ENCODE results near the gene SMIM44.

Gene SMIM44

DNA sequence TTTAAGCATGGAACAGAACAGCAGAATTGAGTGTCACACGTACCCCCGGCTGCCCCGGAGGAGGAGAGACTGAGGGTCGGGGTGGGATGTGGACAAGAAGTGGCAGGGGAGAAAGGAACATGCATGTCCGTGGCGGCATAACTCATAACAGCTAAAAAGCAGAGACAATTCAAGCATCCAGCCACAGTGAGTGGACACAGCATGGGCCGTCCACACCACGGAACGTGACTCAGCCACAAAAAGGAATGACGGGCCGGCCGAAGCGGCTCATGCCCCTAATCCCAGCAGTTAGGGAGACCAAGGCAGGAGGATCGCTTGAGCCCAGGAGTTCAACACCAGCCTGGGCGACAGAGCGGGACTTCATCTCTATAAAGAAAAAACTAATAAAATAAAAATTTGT is 9.7 kb upstream of the SMIM44 start:
- H4K20me1 ChIP-seq (ENCODE audit: low read depth, low read length): no peaks in the 10 kb centered on the region
- H2AFZ ChIP-seq (ENCODE audit: low read depth, low read length, severe bottlenecking): no peak overlapping the region
- H3K9me2 ChIP-seq (replicated peaks; ENCODE audit: insufficient read depth, low read length): no peaks in the 10 kb centered on the region
- TF ChIP-seq EZH2phosphoT487 (conservative IDR thresholded peaks at IDR 0.05; ENCODE audit: low read length) (no peak), CTCF (IDR thresholded peaks at IDR 0.05; ENCODE audit: insufficient read depth, low read length, poor library complexity, severe bottlenecking) (no peak)
- no peak overlapping the region for H3K9ac ChIP-seq (ENCODE audit: low read length)
- no peak overlapping the region for H3K4me3 ChIP-seq (ENCODE audit: insufficient read depth, low read length, poor library complexity, severe bottlenecking)
- peaks cover 12% of the 10 kb centered on the region for H3K79me2 ChIP-seq (ENCODE audit: insufficient read depth, low read length)
- no peaks in the 10 kb centered on the region for H3K9me3 ChIP-seq (ENCODE audit: insufficient read depth, low read length)
- no peak overlapping the region for H3K27ac ChIP-seq (ENCODE audit: low read depth, low read length)
- no peaks in the 10 kb centered on the region for H3K27me3 ChIP-seq (ENCODE audit: low read length)
- H3K36me3 ChIP-seq (ENCODE audit: low read length): no peaks in the 10 kb centered on the region
- no peak overlapping the region for H3K4me2 ChIP-seq (ENCODE audit: low read depth, low read length, poor library complexity, severe bottlenecking)
- H3F3A ChIP-seq (ENCODE audit: insufficient read depth): no peaks in the 10 kb centered on the region

DNA sequence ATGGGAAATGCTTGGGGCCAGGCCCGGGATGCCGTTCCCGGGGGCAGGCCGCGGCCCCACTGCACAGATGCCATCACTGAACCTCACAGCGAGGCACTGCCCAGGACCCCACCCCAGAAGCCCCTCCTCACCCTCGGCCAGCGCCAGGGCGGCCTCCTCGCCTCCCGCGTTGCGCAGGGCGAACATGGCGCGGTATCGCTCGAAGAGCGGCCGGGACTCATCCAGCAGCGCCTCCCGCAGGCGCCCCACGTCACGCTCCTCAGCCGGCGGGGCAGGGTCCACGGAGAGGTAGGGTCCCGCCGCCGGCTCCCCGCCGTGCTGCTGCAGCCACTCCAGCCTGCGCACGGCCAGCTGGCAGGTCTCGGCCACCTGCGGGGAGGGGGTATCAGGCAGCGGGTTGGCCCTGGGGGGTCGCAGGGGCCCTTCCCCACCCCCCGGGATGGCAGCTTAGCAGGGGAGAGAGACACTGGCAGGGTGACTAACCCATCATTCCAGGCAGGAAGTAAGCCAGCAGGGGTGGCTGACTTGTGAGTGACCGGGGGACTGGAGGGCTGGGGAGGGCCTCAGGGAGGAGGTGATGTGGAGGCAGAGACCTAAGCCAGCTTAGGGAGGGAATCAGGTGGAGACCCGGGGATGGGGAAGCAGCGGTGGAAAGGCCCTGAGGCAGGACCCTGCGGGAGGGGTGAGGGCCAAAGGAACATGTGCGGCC is 9.0 kb upstream of the SMIM44 start:
- Histone ChIP-seq H4K20me1 (ENCODE audit: low read depth, low read length) (no peaks in the 10 kb centered on the region), H3K4me2 (ENCODE audit: low read depth, low read length, poor library complexity, severe bottlenecking) (no peak overlapping the region), H3K79me2 (ENCODE audit: insufficient read depth, low read length) (peaks cover 5% of the 10 kb centered on the region; the same call in 1 of the 2 replicates), H3K4me3 (ENCODE audit: insufficient read depth, low read length, poor library complexity, severe bottlenecking) (no peak overlapping the region), H3K9ac (ENCODE audit: low read length) (no peak overlapping the region), H3K27ac (ENCODE audit: low read depth, low read length) (no peak overlapping the region), H2AFZ (ENCODE audit: low read depth, low read length, severe bottlenecking) (no peak overlapping the region), H3K36me3 (ENCODE audit: low read length) (no peaks in the 10 kb centered on the region), H3K9me2 (replicated peaks; ENCODE audit: insufficient read depth, low read length) (no peaks in the 10 kb centered on the region), H3F3A (ENCODE audit: insufficient read depth) (no peaks in the 10 kb centered on the region), H3K27me3 (ENCODE audit: low read length) (no peaks in the 10 kb centered on the region), H3K9me3 (ENCODE audit: insufficient read depth, low read length) (no peaks in the 10 kb centered on the region)
- TF ChIP-seq CTCF (IDR thresholded peaks at IDR 0.05; ENCODE audit: insufficient read depth, low read length, poor library complexity, severe bottlenecking) (no peak), EZH2phosphoT487 (conservative IDR thresholded peaks at IDR 0.05; ENCODE audit: low read length) (no peak)

DNA sequence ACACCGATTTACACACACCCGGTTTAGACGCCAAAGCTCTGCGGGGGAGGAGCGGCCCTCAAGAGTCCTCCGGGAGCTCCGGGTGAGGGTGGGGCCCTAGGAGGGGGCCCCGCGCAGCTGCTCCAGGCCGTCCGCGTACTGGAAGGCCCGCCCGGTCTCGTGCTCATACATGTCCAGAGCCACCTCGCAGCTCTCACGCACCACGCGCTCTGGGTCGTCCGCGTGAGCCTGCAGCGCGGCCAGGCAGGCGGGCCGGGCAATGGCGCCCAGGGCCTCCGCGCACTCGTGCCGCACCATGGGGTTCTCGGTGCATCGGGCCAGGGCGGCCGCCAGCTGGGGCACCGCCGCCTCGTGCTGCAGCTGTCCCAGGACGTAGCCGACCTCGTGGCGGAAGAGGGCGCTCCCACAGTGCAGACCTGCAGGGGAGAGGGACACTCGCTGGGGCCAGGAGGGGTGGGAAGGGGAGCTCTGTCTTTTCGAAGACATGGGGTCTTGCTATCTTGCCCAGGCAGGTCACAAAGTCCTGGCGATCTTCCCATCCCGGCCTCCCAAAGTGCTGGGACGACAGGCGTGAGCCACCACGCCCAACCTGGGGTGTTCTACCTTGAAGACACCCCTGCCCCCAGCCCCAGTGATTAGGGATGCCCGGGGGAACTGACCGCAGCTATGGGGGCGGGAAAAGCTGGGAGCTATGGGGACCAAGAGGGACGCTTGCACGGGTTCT is 8.3 kb upstream of the SMIM44 start:
- Histone ChIP-seq H3K27ac (ENCODE audit: low read depth, low read length) (no peak overlapping the region), H3K9me2 (replicated peaks; ENCODE audit: insufficient read depth, low read length) (no peaks in the 10 kb centered on the region), H3K9me3 (ENCODE audit: insufficient read depth, low read length) (no peaks in the 10 kb centered on the region), H3K27me3 (ENCODE audit: low read length) (no peaks in the 10 kb centered on the region), H2AFZ (ENCODE audit: low read depth, low read length, severe bottlenecking) (no peak overlapping the region), H4K20me1 (ENCODE audit: low read depth, low read length) (no peaks in the 10 kb centered on the region), H3K4me2 (ENCODE audit: low read depth, low read length, poor library complexity, severe bottlenecking) (no peak overlapping the region), H3K4me3 (ENCODE audit: insufficient read depth, low read length, poor library complexity, severe bottlenecking) (no peak overlapping the region), H3F3A (ENCODE audit: insufficient read depth) (no peaks in the 10 kb centered on the region), H3K36me3 (ENCODE audit: low read length) (no peaks in the 10 kb centered on the region), H3K9ac (ENCODE audit: low read length) (no peak overlapping the region), H3K79me2 (ENCODE audit: insufficient read depth, low read length) (no peaks in the 10 kb centered on the region)
- TF ChIP-seq CTCF (IDR thresholded peaks at IDR 0.05; ENCODE audit: insufficient read depth, low read length, poor library complexity, severe bottlenecking): no peak
- TF ChIP-seq EZH2phosphoT487 (conservative IDR thresholded peaks at IDR 0.05; ENCODE audit: low read length): no peak
